GM10248 (cell line): ENCODE data around the gene TMEM135.
"Not testable (repeated sequence)": the region's sequence is repeated elsewhere in the genome, so short reads cannot be mapped to it uniquely, and the experiment has no call there.

Source experiments
- CTCF ChIA-PET: fragments of 300-600 bp; sonication (Branson Sonifier 250); formaldehyde crosslinking; extraction: SDS; loops from one replicate; lab custom pipeline; 2021; ENCODE audit warnings: antibody characterized with exemption; lab: Yijun Ruan, JAX
- POLR2A ChIA-PET: fragments of 350-650 bp; sonication (Branson Sonifier 250); formaldehyde crosslinking; extraction: SDS; loops from one replicate; lab custom pipeline; 2020; ENCODE audit warnings: antibody characterized with exemption; lab: Yijun Ruan, JAX
- DNase-seq: peaks from one replicate; pipeline ENCODE4 v3.0.0; 2012; ENCODE audit errors: extremely low spot score
- TF ChIP-seq, protein P1 (sequence below): IDR thresholded peaks from 2 replicates; pipeline ENCODE4 v1.5.1; 2012; ENCODE audit warnings: mild to moderate bottlenecking, low read depth; ENCODE audit errors: extremely low read depth, missing control alignments, control extremely low read depth

Gene TMEM135

GRCh38 chr11:87180742-87181141 is 143.0 kb downstream of the TMEM135 start:
- POLR2A ChIA-PET = no interaction called here
- TF ChIP-seq, protein P1, sequence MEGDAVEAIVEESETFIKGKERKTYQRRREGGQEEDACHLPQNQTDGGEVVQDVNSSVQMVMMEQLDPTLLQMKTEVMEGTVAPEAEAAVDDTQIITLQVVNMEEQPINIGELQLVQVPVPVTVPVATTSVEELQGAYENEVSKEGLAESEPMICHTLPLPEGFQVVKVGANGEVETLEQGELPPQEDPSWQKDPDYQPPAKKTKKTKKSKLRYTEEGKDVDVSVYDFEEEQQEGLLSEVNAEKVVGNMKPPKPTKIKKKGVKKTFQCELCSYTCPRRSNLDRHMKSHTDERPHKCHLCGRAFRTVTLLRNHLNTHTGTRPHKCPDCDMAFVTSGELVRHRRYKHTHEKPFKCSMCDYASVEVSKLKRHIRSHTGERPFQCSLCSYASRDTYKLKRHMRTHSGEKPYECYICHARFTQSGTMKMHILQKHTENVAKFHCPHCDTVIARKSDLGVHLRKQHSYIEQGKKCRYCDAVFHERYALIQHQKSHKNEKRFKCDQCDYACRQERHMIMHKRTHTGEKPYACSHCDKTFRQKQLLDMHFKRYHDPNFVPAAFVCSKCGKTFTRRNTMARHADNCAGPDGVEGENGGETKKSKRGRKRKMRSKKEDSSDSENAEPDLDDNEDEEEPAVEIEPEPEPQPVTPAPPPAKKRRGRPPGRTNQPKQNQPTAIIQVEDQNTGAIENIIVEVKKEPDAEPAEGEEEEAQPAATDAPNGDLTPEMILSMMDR = no peak
- CTCF ChIA-PET = no interaction called here
- DNase-seq = no peak

GRCh38 chr11:87181143-87181542 is 143.4 kb downstream of the TMEM135 start:
- ChIA-PET POLR2A (no interaction called here), CTCF (interaction anchor here (0.6 kb wide), 1 partner anchor 12 kb away, joined by 3 read pairs; no protein-coding TSS in a partner anchor)
- DNase-seq = no peak
- TF ChIP-seq, protein P1 = no peak

DNA sequence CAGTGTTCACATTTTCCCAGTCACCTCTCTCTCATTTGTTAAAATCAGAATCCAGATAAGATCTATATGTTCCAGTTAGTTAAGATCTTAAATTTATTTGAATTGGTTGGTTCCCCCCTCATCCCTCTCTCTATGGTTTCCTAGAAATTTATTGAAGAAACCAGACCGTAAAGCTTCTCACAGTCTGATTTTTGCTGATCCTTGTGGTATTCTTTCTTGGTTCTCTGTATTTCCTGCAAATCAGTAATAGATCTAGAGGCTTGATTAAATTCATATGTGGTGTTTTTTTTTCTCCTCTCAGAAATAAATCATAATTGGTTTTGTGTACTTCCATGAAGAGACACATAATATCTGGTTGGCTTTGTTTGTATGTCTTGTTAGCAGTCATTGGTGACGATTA is 147.5 kb downstream of the TMEM135 start:
- DNase-seq = no peak
- CTCF ChIA-PET = interaction anchor here (1.3 kb wide), 1 partner anchor 23 kb away, joined by 3 read pairs; no protein-coding TSS in a partner anchor
- POLR2A ChIA-PET = no interaction called here
- TF ChIP-seq, protein P1 = no peak

DNA sequence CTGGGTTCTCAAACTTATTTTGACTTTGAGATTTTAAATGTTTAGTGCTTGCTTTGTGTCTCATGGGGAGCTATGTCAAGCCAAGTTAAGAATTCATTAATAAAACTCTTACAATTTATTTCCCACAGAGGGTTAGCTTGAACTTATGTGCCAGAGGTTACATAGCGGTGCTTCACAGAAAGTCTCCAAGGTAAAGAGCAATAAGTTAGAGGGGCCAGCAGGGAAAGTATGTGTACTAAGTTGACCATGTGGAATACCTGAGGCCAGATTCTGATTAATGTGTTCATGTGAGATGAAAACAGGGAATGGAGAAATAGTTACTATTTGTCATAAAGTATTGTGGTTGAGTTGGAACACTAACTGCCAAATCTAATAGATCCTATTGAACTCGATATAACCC is 149.3 kb downstream of the TMEM135 start:
- CTCF ChIA-PET = interaction anchor here (1.3 to 1.5 kb wide), 2 partner anchors 12 to 16 kb away, joined by 3 to 4 read pairs; no protein-coding TSS in a partner anchor
- POLR2A ChIA-PET = no interaction called here
- DNase-seq = no peak
- TF ChIP-seq, protein P1 = no peak

DNA sequence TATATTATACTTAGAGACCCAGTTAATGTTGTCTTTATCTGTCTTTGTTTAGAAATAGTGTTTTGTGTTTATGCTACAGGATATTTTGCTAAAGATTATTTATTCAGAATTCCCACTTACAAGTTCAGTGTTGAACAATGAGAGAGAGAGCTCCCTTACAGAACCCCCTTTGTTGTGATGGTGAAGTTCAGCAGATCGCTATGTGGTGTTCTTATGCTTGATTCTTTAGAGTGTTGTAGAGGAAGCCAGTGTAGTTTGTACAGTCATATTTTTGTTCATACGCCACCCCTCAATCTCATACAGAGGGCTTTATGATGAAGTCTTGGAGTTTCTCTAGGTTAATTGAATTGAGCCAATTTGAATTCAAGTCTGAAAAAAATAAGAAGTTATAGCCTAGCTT is 150.2 kb downstream of the TMEM135 start:
- POLR2A ChIA-PET = no interaction called here
- CTCF ChIA-PET = interaction anchor here (1.1 to 1.5 kb wide), 3 partner anchors 11 to 17 kb away, joined by 3 to 4 read pairs (median 3); no protein-coding TSS in a partner anchor
- TF ChIP-seq, protein P1 = no peak
- no peak for DNase-seq

DNA sequence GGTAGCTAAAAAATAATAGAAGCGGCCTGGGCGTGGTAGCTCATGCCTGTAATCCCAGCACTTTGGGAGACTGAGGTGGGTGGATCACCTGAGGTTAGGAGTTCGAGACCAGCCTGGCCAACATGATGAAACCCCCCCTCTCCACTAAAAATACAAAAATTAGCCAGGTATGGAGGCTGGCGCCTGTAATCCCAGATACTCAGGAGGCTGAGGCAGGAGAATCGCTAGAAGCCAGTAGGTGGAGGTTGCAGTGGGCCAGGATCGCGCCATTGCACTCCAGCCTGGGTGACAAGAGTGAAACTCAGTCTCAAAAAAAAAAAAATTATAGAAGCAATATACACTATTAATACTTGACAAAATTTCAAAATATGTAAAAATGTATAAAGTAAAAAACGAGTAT is 150.7 kb downstream of the TMEM135 start:
- CTCF ChIA-PET = interaction anchor here (1.1 to 1.5 kb wide), 2 partner anchors 15 to 17 kb away, joined by 3 read pairs; no protein-coding TSS in a partner anchor
- DNase-seq, POLR2A ChIA-PET: not testable (repeated sequence)

GRCh38 chr11:87188921-87189320 is 151.2 kb downstream of the TMEM135 start:
- DNase-seq, CTCF ChIA-PET, POLR2A ChIA-PET: not testable (repeated sequence)

GRCh38 chr11:87190071-87190470 is 152.3 kb downstream of the TMEM135 start:
- ChIA-PET POLR2A (no interaction called here), CTCF (no interaction called here)
- TF ChIP-seq, protein P1 = no peak
- no peak for DNase-seq
